ENCODE data around the gene PRM3. TPM values are rescaled to one million over a fixed set of nuclear protein-coding genes. Genes with fewer than 3 reads are reported as not detected.

PRM3 gene
- total and polyA plus RNA-seq, 2 donors (not counting 1 experiment from before 2014, with no cell fraction given), result not detected

DNA sequence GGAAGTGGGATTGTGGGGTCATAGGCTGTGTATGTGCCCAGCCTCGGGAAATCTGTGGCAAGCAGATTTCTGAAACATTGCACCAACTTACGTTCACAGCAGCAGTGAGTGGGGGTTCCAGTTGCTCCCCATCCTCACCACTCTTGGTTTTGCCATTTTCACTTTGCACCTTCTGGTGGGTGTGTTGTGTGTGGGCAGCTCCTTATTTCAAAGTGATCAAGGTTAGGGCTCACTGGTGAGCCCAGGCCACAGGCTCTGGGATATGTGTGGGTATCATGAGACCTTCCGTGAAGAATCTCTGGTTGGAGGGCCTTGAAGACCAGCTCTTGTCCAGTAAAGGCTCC is 37.2 kb upstream of the PRM3 start:
- Histone ChIP-seq H3K9me3 (ENCODE audit: control insufficient read depth, insufficient read depth, low read depth, low read length) (no peaks in the 10 kb centered on the region), H3K27ac (ENCODE audit: insufficient read depth, low read length) (no peak overlapping the region), H3K36me3 (ENCODE audit: control insufficient read depth, insufficient read depth, low read length) (no peaks in the 10 kb centered on the region), H3K79me2 (ENCODE audit: control insufficient read depth, insufficient read depth, low read length) (no peaks in the 10 kb centered on the region), H3K27me3 (ENCODE audit: control insufficient read depth, insufficient read depth, low read length) (no peaks in the 10 kb centered on the region), H4K20me1 (ENCODE audit: control insufficient read depth, extremely low read depth, insufficient read depth, low read length) (no peaks in the 10 kb centered on the region), H3K9ac (ENCODE audit: insufficient read depth, low read length) (no peak overlapping the region), H3K4me1 (ENCODE audit: control insufficient read depth, extremely low read depth, insufficient read depth, low read length) (peaks cover 7% of the 10 kb centered on the region), H3K4me2 (ENCODE audit: extremely low read depth, insufficient read depth, low read length) (no peak overlapping the region), H3K4me3 (replicated peaks in 1 of 4; ENCODE audit: control extremely low read depth in 1 of 4, insufficient read depth in 1 of 4, low read depth in 3 of 4, low read length in 4 of 4) (no peak overlapping the region), H2AFZ (ENCODE audit: low read length) (no peak overlapping the region)
- TF ChIP-seq CTCF (conservative IDR thresholded peaks at IDR 0.05 in 1 of 2, IDR thresholded peaks at IDR 0.05 in 1 of 2; ENCODE audit: low read depth in 1 of 2, low read length in 2 of 2) (no peak), EZH2 (IDR thresholded peaks at IDR 0.05; ENCODE audit: low read length, missing control alignments) (no peak)
- no peak for DNase-seq (ENCODE audit: low read depth in 2 of 2)

DNA sequence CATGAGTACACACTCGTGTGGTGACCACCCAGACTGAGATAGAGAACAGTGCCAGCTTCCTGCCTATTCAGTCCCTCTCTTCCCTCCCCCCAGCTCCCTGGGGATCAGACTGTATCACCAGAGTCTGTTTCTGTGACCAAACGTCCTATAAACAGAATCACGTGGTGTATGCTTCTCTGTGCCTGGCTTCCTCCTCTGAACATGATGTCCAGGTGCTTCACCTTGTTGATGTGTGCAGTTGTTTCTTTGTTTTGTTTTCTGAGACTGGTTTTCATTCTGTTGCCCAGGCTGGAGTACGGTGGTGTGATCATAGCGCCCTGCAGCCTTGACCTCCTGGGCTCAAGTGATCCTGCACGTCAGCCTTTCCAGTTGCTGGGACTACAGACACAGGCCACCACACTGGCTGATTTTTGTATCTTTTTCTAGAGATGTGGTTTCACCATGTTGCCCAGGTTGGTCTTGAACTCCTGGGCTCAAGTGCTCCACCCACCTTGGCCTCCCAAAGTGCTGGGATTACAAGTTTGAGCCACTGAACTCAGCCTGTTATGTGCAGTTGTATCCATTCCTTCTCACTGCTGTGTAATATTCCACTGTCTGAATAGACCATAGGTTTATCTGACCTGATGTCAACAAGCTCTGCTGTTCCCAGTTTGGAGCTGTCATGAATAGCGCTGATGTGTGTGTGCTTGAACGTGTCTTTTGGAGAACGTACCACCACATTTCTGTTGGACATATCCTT is 36.6 kb upstream of the PRM3 start:
- Histone ChIP-seq H3K9ac (ENCODE audit: insufficient read depth, low read length) (no peak overlapping the region), H3K4me2 (ENCODE audit: extremely low read depth, insufficient read depth, low read length) (no peak overlapping the region), H3K27ac (ENCODE audit: insufficient read depth, low read length) (no peak overlapping the region), H3K36me3 (ENCODE audit: control insufficient read depth, insufficient read depth, low read length) (no peaks in the 10 kb centered on the region), H3K4me3 (replicated peaks in 1 of 4; ENCODE audit: control extremely low read depth in 1 of 4, insufficient read depth in 1 of 4, low read depth in 3 of 4, low read length in 4 of 4) (no peak overlapping the region), H3K27me3 (ENCODE audit: control insufficient read depth, insufficient read depth, low read length) (no peaks in the 10 kb centered on the region), H3K79me2 (ENCODE audit: control insufficient read depth, insufficient read depth, low read length) (no peaks in the 10 kb centered on the region), H4K20me1 (ENCODE audit: control insufficient read depth, extremely low read depth, insufficient read depth, low read length) (no peaks in the 10 kb centered on the region), H3K9me3 (ENCODE audit: control insufficient read depth, insufficient read depth, low read depth, low read length) (no peaks in the 10 kb centered on the region), H3K4me1 (ENCODE audit: control insufficient read depth, extremely low read depth, insufficient read depth, low read length) (peaks cover 7% of the 10 kb centered on the region), H2AFZ (ENCODE audit: low read length) (no peak overlapping the region)
- TF ChIP-seq EZH2 (IDR thresholded peaks at IDR 0.05; ENCODE audit: low read length, missing control alignments) (no peak), CTCF (conservative IDR thresholded peaks at IDR 0.05 in 1 of 2, IDR thresholded peaks at IDR 0.05 in 1 of 2; ENCODE audit: low read depth in 1 of 2, low read length in 2 of 2) (no peak)
- DNase-seq (ENCODE audit: low read depth in 2 of 2), result no peak

DNA sequence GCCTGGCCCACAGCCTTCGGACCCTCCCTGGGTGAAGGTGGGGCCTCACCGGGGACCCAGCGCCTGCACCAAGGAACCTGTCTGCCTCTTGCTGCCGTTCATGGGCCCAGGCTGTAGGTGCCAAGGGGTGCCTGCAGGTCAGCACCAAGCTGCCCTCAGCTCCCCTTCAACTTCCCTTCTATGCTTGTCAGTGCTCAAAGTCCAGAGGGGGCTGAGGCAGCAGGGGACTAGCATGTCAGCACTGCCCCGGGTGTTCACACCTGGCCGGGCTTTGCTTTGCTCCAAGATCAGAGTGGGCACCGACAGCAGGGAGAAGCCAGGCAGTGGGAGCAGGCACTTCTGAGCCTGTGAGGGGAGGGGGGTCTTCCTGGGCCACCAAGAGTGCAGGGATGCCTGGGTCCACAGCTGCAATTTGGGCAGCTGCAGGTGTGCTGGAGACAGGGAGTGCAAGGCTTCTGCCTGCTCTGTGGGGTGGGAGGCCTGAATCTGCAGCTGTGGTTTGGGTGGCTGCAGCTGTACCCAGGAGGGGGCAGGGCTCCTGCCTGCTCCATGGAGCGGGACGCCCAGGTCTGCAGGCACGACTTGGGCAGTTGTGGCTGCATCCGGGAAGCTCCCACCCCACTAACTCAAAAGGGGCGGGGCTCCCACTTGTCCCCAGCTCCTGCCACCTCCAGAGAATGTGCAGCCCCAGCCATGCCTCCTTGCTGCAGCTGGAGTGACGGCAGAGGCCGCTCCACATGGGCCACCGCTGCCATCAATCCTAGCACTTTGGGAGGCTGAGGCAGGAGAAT is 35.3 kb upstream of the PRM3 start:
- no peak overlapping the region for H2AFZ ChIP-seq (ENCODE audit: low read length)
- no peak for TF ChIP-seq EZH2 (IDR thresholded peaks at IDR 0.05; ENCODE audit: low read length, missing control alignments)
- TF ChIP-seq CTCF (conservative IDR thresholded peaks at IDR 0.05 in 1 of 2, IDR thresholded peaks at IDR 0.05 in 1 of 2; ENCODE audit: low read depth in 1 of 2, low read length in 2 of 2), result no peak
- peaks cover 7% of the 10 kb centered on the region for H3K4me1 ChIP-seq (ENCODE audit: control insufficient read depth, extremely low read depth, insufficient read depth, low read length)

More for the DNA sequence above, 35.3 kb upstream of the PRM3 start:
- no peak overlapping the region for H3K9ac ChIP-seq (ENCODE audit: insufficient read depth, low read length)
- H3K36me3 ChIP-seq (ENCODE audit: control insufficient read depth, insufficient read depth, low read length), result no peaks in the 10 kb centered on the region
- no peaks in the 10 kb centered on the region for H4K20me1 ChIP-seq (ENCODE audit: control insufficient read depth, extremely low read depth, insufficient read depth, low read length)
- H3K4me2 ChIP-seq (ENCODE audit: extremely low read depth, insufficient read depth, low read length), result no peak overlapping the region
- no peak overlapping the region for H3K27ac ChIP-seq (ENCODE audit: insufficient read depth, low read length)
- no peak for DNase-seq (ENCODE audit: low read depth in 2 of 2)
- H3K4me3 ChIP-seq (replicated peaks in 1 of 4; ENCODE audit: control extremely low read depth in 1 of 4, insufficient read depth in 1 of 4, low read depth in 3 of 4, low read length in 4 of 4), result no peak overlapping the region
- H3K9me3 ChIP-seq (ENCODE audit: control insufficient read depth, insufficient read depth, low read depth, low read length), result no peaks in the 10 kb centered on the region
- H3K27me3 ChIP-seq (ENCODE audit: control insufficient read depth, insufficient read depth, low read length), result no peaks in the 10 kb centered on the region
- H3K79me2 ChIP-seq (ENCODE audit: control insufficient read depth, insufficient read depth, low read length), result no peaks in the 10 kb centered on the region
